Measurements from ENCODE around the gene ZSWIM9.

- no peak for TF ChIP-seq POLR2A (IDR thresholded peaks at IDR 0.05; ENCODE audit: low read length)
- TF ChIP-seq GATA1 (IDR thresholded peaks at IDR 0.05; ENCODE audit: low read depth, low read length), result no peak
Measured at GRCh38 chr19:48137411-48137810, 33.1 kb upstream of the ZSWIM9 start.

Data from erythroblast (primary cell).